ENCODE results near the gene MRPL14. TPM values are rescaled to one million over a fixed set of nuclear protein-coding genes. Genes with fewer than 3 reads are reported as not detected.

The MRPL14 gene
- total RNA-seq, 1 experiment from 2014 or later: 69.6 TPM

DNA sequence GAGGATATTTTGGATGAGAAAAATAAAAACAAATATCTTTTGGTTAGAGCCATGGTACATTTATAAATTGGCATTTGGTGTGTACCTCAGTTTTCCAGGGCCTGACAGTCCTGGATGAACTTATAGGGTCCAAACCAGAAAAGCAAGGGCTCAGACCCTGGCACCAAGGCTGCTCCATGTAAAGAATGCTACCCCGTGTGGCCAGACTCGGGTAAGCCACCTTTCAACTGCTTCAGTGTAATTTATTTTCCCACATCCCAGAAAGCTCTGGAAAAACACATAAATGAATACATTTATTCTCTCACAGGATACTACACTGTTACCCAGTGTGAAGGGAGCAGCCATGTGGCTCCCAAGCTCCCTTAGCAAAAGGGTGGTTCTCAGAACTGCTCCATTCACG lies 13.8 kb downstream of the MRPL14 start:
- POLR2A ChIA-PET: no interaction called here
- H4K20me1 ChIP-seq (ENCODE audit: insufficient read depth): no peaks in the 10 kb centered on the region; the same call in 1 of the 2 replicates
- RAD21 ChIA-PET (ENCODE audit: low non-redundant PET in 1 of 2, low total read pairs in 2 of 2, uncharacterized antibody in 2 of 2, unreplicated experiment in 2 of 2): no interaction called here
- no peak for DNase-seq (ENCODE audit: low read depth, low spot score)
- intact Hi-C loops (cut with micrococcal nuclease): no loop called here
- H3K79me2 ChIP-seq (ENCODE audit: insufficient read depth, low read length): peaks cover 77% of the 10 kb centered on the region
- no peaks in the 10 kb centered on the region for H3K9me3 ChIP-seq (ENCODE audit: control insufficient read depth in 1 of 2, insufficient read depth in 1 of 2, low read depth in 1 of 2, low read length in 2 of 2)
- H3K9me2 ChIP-seq (ENCODE audit: insufficient read depth): no peaks in the 10 kb centered on the region
- no TSS peak for BruUV-seq (replicated peaks)
- no peak overlapping the region for H3K4me2 ChIP-seq (ENCODE audit: low read length)
- CTCF ChIA-PET: interaction anchor here (1.3 kb wide), 1 partner anchor 16 kb away, joined by 5 read pairs; no protein-coding TSS in a partner anchor
- no peak overlapping the region for H3K27ac ChIP-seq (ENCODE audit: low read depth, low read length)
- peaks cover 28 to 54% of the 10 kb centered on the region in 2 experiments for H3K36me3 ChIP-seq (ENCODE audit: control insufficient read depth in 1 of 2, insufficient read depth in 2 of 2, low read length in 2 of 2)
- no peak overlapping the region for H3K4me3 ChIP-seq (replicated peaks in 1 of 2; ENCODE audit: low read depth in 1 of 2, low read length in 2 of 2)
- no peaks in the 10 kb centered on the region for H3K27me3 ChIP-seq (ENCODE audit: insufficient read depth, low read length)
- H3K9ac ChIP-seq (ENCODE audit: low read length): no peak overlapping the region
- no peak for TF ChIP-seq POLR2A (IDR thresholded peaks at IDR 0.05; ENCODE audit: borderline replicate concordance, extremely low read depth, insufficient read depth, insufficient read length)
- TF ChIP-seq, protein P1, sequence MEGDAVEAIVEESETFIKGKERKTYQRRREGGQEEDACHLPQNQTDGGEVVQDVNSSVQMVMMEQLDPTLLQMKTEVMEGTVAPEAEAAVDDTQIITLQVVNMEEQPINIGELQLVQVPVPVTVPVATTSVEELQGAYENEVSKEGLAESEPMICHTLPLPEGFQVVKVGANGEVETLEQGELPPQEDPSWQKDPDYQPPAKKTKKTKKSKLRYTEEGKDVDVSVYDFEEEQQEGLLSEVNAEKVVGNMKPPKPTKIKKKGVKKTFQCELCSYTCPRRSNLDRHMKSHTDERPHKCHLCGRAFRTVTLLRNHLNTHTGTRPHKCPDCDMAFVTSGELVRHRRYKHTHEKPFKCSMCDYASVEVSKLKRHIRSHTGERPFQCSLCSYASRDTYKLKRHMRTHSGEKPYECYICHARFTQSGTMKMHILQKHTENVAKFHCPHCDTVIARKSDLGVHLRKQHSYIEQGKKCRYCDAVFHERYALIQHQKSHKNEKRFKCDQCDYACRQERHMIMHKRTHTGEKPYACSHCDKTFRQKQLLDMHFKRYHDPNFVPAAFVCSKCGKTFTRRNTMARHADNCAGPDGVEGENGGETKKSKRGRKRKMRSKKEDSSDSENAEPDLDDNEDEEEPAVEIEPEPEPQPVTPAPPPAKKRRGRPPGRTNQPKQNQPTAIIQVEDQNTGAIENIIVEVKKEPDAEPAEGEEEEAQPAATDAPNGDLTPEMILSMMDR (IDR thresholded peaks at IDR 0.05 in 2 of 3, conservative IDR thresholded peaks at IDR 0.05 in 1 of 3; ENCODE audit: borderline replicate concordance in 1 of 3, insufficient read depth in 1 of 3, low read depth in 2 of 3, low read length in 2 of 3): peak in 2 of 3 experiments; percentile 41 to 44; a peak in 4 of 6 replicates
- TF ChIP-seq, protein P2, sequence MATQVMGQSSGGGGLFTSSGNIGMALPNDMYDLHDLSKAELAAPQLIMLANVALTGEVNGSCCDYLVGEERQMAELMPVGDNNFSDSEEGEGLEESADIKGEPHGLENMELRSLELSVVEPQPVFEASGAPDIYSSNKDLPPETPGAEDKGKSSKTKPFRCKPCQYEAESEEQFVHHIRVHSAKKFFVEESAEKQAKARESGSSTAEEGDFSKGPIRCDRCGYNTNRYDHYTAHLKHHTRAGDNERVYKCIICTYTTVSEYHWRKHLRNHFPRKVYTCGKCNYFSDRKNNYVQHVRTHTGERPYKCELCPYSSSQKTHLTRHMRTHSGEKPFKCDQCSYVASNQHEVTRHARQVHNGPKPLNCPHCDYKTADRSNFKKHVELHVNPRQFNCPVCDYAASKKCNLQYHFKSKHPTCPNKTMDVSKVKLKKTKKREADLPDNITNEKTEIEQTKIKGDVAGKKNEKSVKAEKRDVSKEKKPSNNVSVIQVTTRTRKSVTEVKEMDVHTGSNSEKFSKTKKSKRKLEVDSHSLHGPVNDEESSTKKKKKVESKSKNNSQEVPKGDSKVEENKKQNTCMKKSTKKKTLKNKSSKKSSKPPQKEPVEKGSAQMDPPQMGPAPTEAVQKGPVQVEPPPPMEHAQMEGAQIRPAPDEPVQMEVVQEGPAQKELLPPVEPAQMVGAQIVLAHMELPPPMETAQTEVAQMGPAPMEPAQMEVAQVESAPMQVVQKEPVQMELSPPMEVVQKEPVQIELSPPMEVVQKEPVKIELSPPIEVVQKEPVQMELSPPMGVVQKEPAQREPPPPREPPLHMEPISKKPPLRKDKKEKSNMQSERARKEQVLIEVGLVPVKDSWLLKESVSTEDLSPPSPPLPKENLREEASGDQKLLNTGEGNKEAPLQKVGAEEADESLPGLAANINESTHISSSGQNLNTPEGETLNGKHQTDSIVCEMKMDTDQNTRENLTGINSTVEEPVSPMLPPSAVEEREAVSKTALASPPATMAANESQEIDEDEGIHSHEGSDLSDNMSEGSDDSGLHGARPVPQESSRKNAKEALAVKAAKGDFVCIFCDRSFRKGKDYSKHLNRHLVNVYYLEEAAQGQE (IDR thresholded peaks at IDR 0.05; ENCODE audit: low read depth): no peak
- ATAC-seq: peak; percentile 72
- H3K4me1 ChIP-seq (ENCODE audit: control insufficient read depth in 1 of 2, insufficient read depth in 2 of 2, low read length in 2 of 2): no peaks in the 10 kb centered on the region
- H2AFZ ChIP-seq (ENCODE audit: low read depth, low read length, poor library complexity, severe bottlenecking): no peak overlapping the region

All from HCT116 (cell line).